Measurements from ENCODE around the gene CLASP1. TPM values are rescaled to one million over a fixed set of nuclear protein-coding genes. Genes with fewer than 3 reads are reported as not detected.
"Not testable (repeated sequence)": the region's sequence is repeated elsewhere in the genome, so short reads cannot be mapped to it uniquely, and the experiment has no call there.

CLASP1 gene
- total and polyA plus RNA-seq, 5 donors from 2014 or later, result 8.7 to 72.1 (median 12.2) TPM

- Mint-ChIP-seq H3K36me3 (peaks cover 13% of the 10 kb centered on the region), H3K27me3 (no peaks in the 10 kb centered on the region), H3K4me1 (peaks cover 29 to 68% (median 48%) of the 10 kb centered on the region in 4 donors), H3K9me3 (peaks cover 0 to 3% (median 0%) of the 10 kb centered on the region in 7 donors), H3K27ac (peak overlapping the region in 1 of 3 donors; percentile 31), H3K4me3 (no peak overlapping the region)
- H3K9me3 ChIP-seq (ENCODE audit: control insufficient read depth in 2 of 2, low read length in 2 of 2), result no peaks in the 10 kb centered on the region
- no peaks in the 10 kb centered on the region for H3K36me3 ChIP-seq (ENCODE audit: control insufficient read depth, insufficient read depth, low read length)
- ATAC-seq (ENCODE audit: low read depth in 2 of 2) (no peak), DNase-seq (no peak)
- no peak overlapping the region for H3K4me3 ChIP-seq (ENCODE audit: low read depth, low read length)
- no peaks in the 10 kb centered on the region for H3K27me3 ChIP-seq (ENCODE audit: control insufficient read depth, insufficient read depth, low read length)
- H3K4me1 ChIP-seq (ENCODE audit: control insufficient read depth, insufficient read depth, low read length, poor library complexity, severe bottlenecking), result no peaks in the 10 kb centered on the region
- no peak overlapping the region for H3K27ac ChIP-seq (ENCODE audit: insufficient read depth, low read length, poor library complexity, severe bottlenecking)
Observed at GRCh38 chr2:121562269-121563176, 86.7 kb downstream of the CLASP1 start.

GRCh38 chr2:121561617-121562268 is 87.5 kb downstream of the CLASP1 start:
- Histone ChIP-seq H3K36me3 (ENCODE audit: control insufficient read depth, insufficient read depth, low read length) (no peaks in the 10 kb centered on the region), H3K4me1 (ENCODE audit: control insufficient read depth, insufficient read depth, low read length, poor library complexity, severe bottlenecking) (no peaks in the 10 kb centered on the region), H3K9me3 (ENCODE audit: control insufficient read depth in 2 of 2, low read length in 2 of 2) (no peaks in the 10 kb centered on the region), H3K27ac (ENCODE audit: insufficient read depth, low read length, poor library complexity, severe bottlenecking) (no peak overlapping the region), H3K27me3 (ENCODE audit: control insufficient read depth, insufficient read depth, low read length) (no peaks in the 10 kb centered on the region), H3K4me3 (ENCODE audit: low read depth, low read length) (no peak overlapping the region)
- Mint-ChIP-seq H3K4me1 (peaks cover 27 to 65% (median 42%) of the 10 kb centered on the region in 4 donors), H3K4me3 (peak overlapping the region in 1 of 4 donors; percentile 45), H3K27ac (no peak overlapping the region), H3K9me3 (peaks cover 0 to 3% (median 0%) of the 10 kb centered on the region in 7 donors), H3K36me3 (peaks cover 12% of the 10 kb centered on the region), H3K27me3 (no peaks in the 10 kb centered on the region)
- ATAC-seq (ENCODE audit: low read depth in 2 of 2), result no peak
- no peak for DNase-seq

- H3K36me3 ChIP-seq (ENCODE audit: control insufficient read depth, insufficient read depth, low read length), result no peaks in the 10 kb centered on the region
- no peaks in the 10 kb centered on the region for H3K9me3 Mint-ChIP-seq
- no peaks in the 10 kb centered on the region for H3K9me3 ChIP-seq (ENCODE audit: control insufficient read depth in 2 of 2, low read length in 2 of 2)
- DNase-seq (no peak), ATAC-seq (ENCODE audit: low read depth in 2 of 2) (no peak)
- no peaks in the 10 kb centered on the region for H3K27me3 Mint-ChIP-seq
- no peak overlapping the region for H3K27ac ChIP-seq (ENCODE audit: insufficient read depth, low read length, poor library complexity, severe bottlenecking)
- no peaks in the 10 kb centered on the region for H3K27me3 ChIP-seq (ENCODE audit: control insufficient read depth, insufficient read depth, low read length)
- no peaks in the 10 kb centered on the region for H3K36me3 Mint-ChIP-seq
- H3K4me3 ChIP-seq (ENCODE audit: low read depth, low read length), result no peak overlapping the region
- H3K4me3 Mint-ChIP-seq, result no peak overlapping the region
- peak overlapping the region in 1 of 3 donors; percentile 20 for H3K27ac Mint-ChIP-seq
- H3K4me1 Mint-ChIP-seq, result peaks cover 21 to 48% (median 35%) of the 10 kb centered on the region in 4 donors
- peaks cover 3% of the 10 kb centered on the region for H3K4me1 ChIP-seq (ENCODE audit: control insufficient read depth, insufficient read depth, low read length, poor library complexity, severe bottlenecking)
Observed at GRCh38 chr2:121558329-121558728, 90.9 kb downstream of the CLASP1 start.

GRCh38 chr2:121555008-121555407 is 94.3 kb downstream of the CLASP1 start:
- Mint-ChIP-seq H3K4me3 (no peak overlapping the region), H3K4me1 (peaks cover 24 to 59% (median 44%) of the 10 kb centered on the region in 4 donors), H3K36me3 (peaks cover 15% of the 10 kb centered on the region), H3K9me3 (peaks cover 0 to 3% (median 1%) of the 10 kb centered on the region in 7 donors), H3K27me3 (no peaks in the 10 kb centered on the region), H3K27ac (peak overlapping the region in 2 of 3 donors; percentile 2 to 22)
- no peaks in the 10 kb centered on the region for H3K9me3 ChIP-seq (ENCODE audit: control insufficient read depth in 2 of 2, low read length in 2 of 2)
- ATAC-seq (ENCODE audit: low read depth in 2 of 2) (no peak), DNase-seq (no peak)
- H3K4me1 ChIP-seq (ENCODE audit: control insufficient read depth, insufficient read depth, low read length, poor library complexity, severe bottlenecking), result peaks cover 14% of the 10 kb centered on the region
- no peaks in the 10 kb centered on the region for H3K27me3 ChIP-seq (ENCODE audit: control insufficient read depth, insufficient read depth, low read length)
- no peak overlapping the region for H3K27ac ChIP-seq (ENCODE audit: insufficient read depth, low read length, poor library complexity, severe bottlenecking)
- H3K4me3 ChIP-seq (ENCODE audit: low read depth, low read length), result no peak overlapping the region
- H3K36me3 ChIP-seq (ENCODE audit: control insufficient read depth, insufficient read depth, low read length), result no peaks in the 10 kb centered on the region

- Mint-ChIP-seq H3K4me1 (peaks cover 38 to 68% (median 55%) of the 10 kb centered on the region in 4 donors), H3K4me3 (peak overlapping the region in 2 of 4 donors; percentile 4 to 7), H3K27ac (peak overlapping the region in 2 of 3 donors; percentile 29 to 59), H3K36me3 (peaks cover 27% of the 10 kb centered on the region)
- H3K4me1 ChIP-seq (ENCODE audit: control insufficient read depth, insufficient read depth, low read length, poor library complexity, severe bottlenecking), result peaks cover 14% of the 10 kb centered on the region
- ATAC-seq (ENCODE audit: low read depth in 2 of 2); H3K9me3 Mint-ChIP-seq; H3K9me3 ChIP-seq (ENCODE audit: control insufficient read depth in 2 of 2, low read length in 2 of 2); H3K27me3 Mint-ChIP-seq; H3K36me3 ChIP-seq (ENCODE audit: control insufficient read depth, insufficient read depth, low read length); H3K27me3 ChIP-seq (ENCODE audit: control insufficient read depth, insufficient read depth, low read length); H3K27ac ChIP-seq (ENCODE audit: insufficient read depth, low read length, poor library complexity, severe bottlenecking); H3K4me3 ChIP-seq (ENCODE audit: low read depth, low read length): not testable (repeated sequence)
- peak in 1 of 3 donors; percentile 5 for DNase-seq
Observed at GRCh38 chr2:121552477-121553180, 96.6 kb downstream of the CLASP1 start.

- Mint-ChIP-seq H3K27ac (no peak overlapping the region), H3K9me3 (peaks cover 0 to 9% (median 2%) of the 10 kb centered on the region in 7 donors), H3K36me3 (peaks cover 29% of the 10 kb centered on the region), H3K4me3 (no peak overlapping the region), H3K4me1 (peaks cover 39 to 65% (median 55%) of the 10 kb centered on the region in 4 donors), H3K27me3 (no peaks in the 10 kb centered on the region)
- DNase-seq (no peak), ATAC-seq (ENCODE audit: low read depth in 2 of 2) (no peak)
- Histone ChIP-seq H3K27me3 (ENCODE audit: control insufficient read depth, insufficient read depth, low read length) (no peaks in the 10 kb centered on the region), H3K4me1 (ENCODE audit: control insufficient read depth, insufficient read depth, low read length, poor library complexity, severe bottlenecking) (peaks cover 14% of the 10 kb centered on the region), H3K4me3 (ENCODE audit: low read depth, low read length) (no peak overlapping the region), H3K27ac (ENCODE audit: insufficient read depth, low read length, poor library complexity, severe bottlenecking) (no peak overlapping the region), H3K36me3 (ENCODE audit: control insufficient read depth, insufficient read depth, low read length) (no peaks in the 10 kb centered on the region), H3K9me3 (ENCODE audit: control insufficient read depth in 2 of 2, low read length in 2 of 2) (peaks cover 0 to 3% of the 10 kb centered on the region in 2 experiments)
Observed at GRCh38 chr2:121550669-121551068, 98.6 kb downstream of the CLASP1 start.

GRCh38 chr2:121547646-121548045 is 101.6 kb downstream of the CLASP1 start:
- Mint-ChIP-seq H3K4me3 (no peak overlapping the region), H3K36me3 (peaks cover 25% of the 10 kb centered on the region), H3K27me3 (no peaks in the 10 kb centered on the region), H3K27ac (peak overlapping the region in 1 of 3 donors; percentile 1), H3K4me1 (peaks cover 34 to 67% (median 50%) of the 10 kb centered on the region in 4 donors), H3K9me3 (peaks cover 0 to 6% (median 1%) of the 10 kb centered on the region in 7 donors)
- ATAC-seq (ENCODE audit: low read depth in 2 of 2), result no peak
- peaks cover 10% of the 10 kb centered on the region for H3K4me1 ChIP-seq (ENCODE audit: control insufficient read depth, insufficient read depth, low read length, poor library complexity, severe bottlenecking)
- peaks cover 0 to 3% of the 10 kb centered on the region in 2 experiments for H3K9me3 ChIP-seq (ENCODE audit: control insufficient read depth in 2 of 2, low read length in 2 of 2)
- no peak overlapping the region for H3K4me3 ChIP-seq (ENCODE audit: low read depth, low read length)
- DNase-seq, result no peak
- no peaks in the 10 kb centered on the region for H3K27me3 ChIP-seq (ENCODE audit: control insufficient read depth, insufficient read depth, low read length)
- no peaks in the 10 kb centered on the region for H3K36me3 ChIP-seq (ENCODE audit: control insufficient read depth, insufficient read depth, low read length)
- H3K27ac ChIP-seq (ENCODE audit: insufficient read depth, low read length, poor library complexity, severe bottlenecking), result no peak overlapping the region

Measured in CD4-positive, CD25-positive, alpha-beta regulatory T cell (primary cell).